Neural progenitor cell (in vitro differentiated cells): ENCODE results near the gene CD59. TPM values are rescaled to one million over a fixed set of nuclear protein-coding genes. Genes with fewer than 3 reads are reported as not detected.
"Not testable (repeated sequence)": the region's sequence is repeated elsewhere in the genome, so short reads cannot be mapped to it uniquely, and the experiment has no call there.

Experiments
- DNase-seq: peaks from one replicate; pipeline ENCODE4 v3.0.0-alpha.2; 2016; ENCODE audit warnings: low spot score
- H2AFZ ChIP-seq: fragments of 200-600 bp; sonication (generic); replicated peaks from 2 replicates; pipeline ENCODE4 v1.6.1; 2016; ENCODE audit warnings: antibody characterized with exemption
- H3F3A ChIP-seq: fragments of 200-600 bp; sonication (generic); 2 replicates; pipeline ENCODE4 v1.6.1; 2016; ENCODE audit warnings: antibody characterized with exemption, low read depth
- H3K27ac ChIP-seq: fragments of 200-600 bp; sonication (generic); 2 replicates; pipeline ENCODE4 v1.5.1; 2016; ENCODE audit warnings: mild to moderate bottlenecking
- H3K27me3 ChIP-seq: fragments of 200-600 bp; sonication (generic); 2 replicates; pipeline ENCODE4 v1.6.1; 2016; ENCODE audit warnings: mild to moderate bottlenecking, moderate library complexity
- H3K36me3 ChIP-seq: fragments of 200-600 bp; sonication (generic); 2 replicates; pipeline ENCODE4 v1.5.1; 2016
- H3K4me1 ChIP-seq: fragments of 200-600 bp; sonication (generic); 2 replicates; pipeline ENCODE4 v1.6.1; 2016; ENCODE audit warnings: mixed run types
- H3K4me2 ChIP-seq: fragments of 200-600 bp; sonication (generic); 2 replicates; pipeline ENCODE4 v1.6.1; 2016
- H3K4me3 ChIP-seq: fragments of 200-600 bp; sonication (generic); 2 replicates; pipeline ENCODE4 v1.5.1; 2016
- H3K79me2 ChIP-seq: fragments of 200-600 bp; sonication (generic); 2 replicates; pipeline ENCODE4 v1.6.1; 2016; ENCODE audit warnings: low read depth
- H3K9ac ChIP-seq: fragments of 200-600 bp; sonication (generic); 2 replicates; pipeline ENCODE4 v1.6.1; 2016
- H3K9me3 ChIP-seq: fragments of 200-600 bp; sonication (generic); 2 replicates; pipeline ENCODE4 v1.5.1; 2016; ENCODE audit warnings: low read depth
- H4K20me1 ChIP-seq: fragments of 200-600 bp; sonication (generic); 2 replicates; pipeline ENCODE4 v1.6.1; 2016; ENCODE audit warnings: low read depth
- H3K27ac Mint-ChIP-seq: 3 replicates; pipeline ENCODE4 v1.8.0; 2021; ENCODE audit warnings: mixed read lengths
- H3K27me3 Mint-ChIP-seq: 2 replicates; pipeline ENCODE4 v1.8.0; 2022; ENCODE audit warnings: low read depth, mild to moderate bottlenecking, inconsistent platforms, moderate library complexity, mixed read lengths; ENCODE audit not compliant: insufficient read depth
- H3K36me3 Mint-ChIP-seq: 3 replicates; pipeline ENCODE4 v1.8.0; 2021; ENCODE audit warnings: mixed read lengths
- H3K4me1 Mint-ChIP-seq: 3 replicates; pipeline ENCODE4 v1.8.0; 2021; ENCODE audit warnings: mixed read lengths
- H3K4me3 Mint-ChIP-seq: 3 replicates; pipeline ENCODE4 v1.8.0; 2021; ENCODE audit warnings: mild to moderate bottlenecking, moderate library complexity, mixed read lengths
- H3K9me3 Mint-ChIP-seq: 3 replicates; pipeline ENCODE4 v1.8.0; 2020; ENCODE audit warnings: mixed read lengths
- CTCF ChIP-seq: fragments of 200-600 bp; sonication (generic); IDR thresholded peaks from 2 replicates; pipeline ENCODE4 v1.5.1; 2017; ENCODE audit warnings: antibody characterized with exemption, mild to moderate bottlenecking
- EZH2 ChIP-seq: fragments of 200-600 bp; sonication (generic); IDR thresholded peaks from 2 replicates; pipeline ENCODE4 v1.6.1; 2017; ENCODE audit warnings: antibody characterized with exemption, mild to moderate bottlenecking, moderate library complexity
- EZH2phosphoT487 ChIP-seq: fragments of 200-600 bp; sonication (generic); IDR thresholded peaks from 2 replicates; pipeline ENCODE4 v1.6.1; 2017; ENCODE audit warnings: antibody characterized with exemption
- total RNA-seq: library from RNA; depleted of rRNA; stranded (reverse); fragments of >200 nt; gene quantifications from 2 replicates; pipeline ENCODE4 v1.2.3, GENCODE V29; 2015; ENCODE audit warnings: low replicate concordance

CD59 gene
- total RNA-seq, 1 donor from 2014 or later, result 74.7 TPM

- Mint-ChIP-seq H3K27me3 (peaks cover 6% of the 10 kb centered on the region), H3K9me3 (peaks cover under 1% of the 10 kb centered on the region), H3K4me1 (peaks cover 18% of the 10 kb centered on the region), H3K36me3 (no peaks in the 10 kb centered on the region), H3K4me3 (no peak overlapping the region), H3K27ac (no peak overlapping the region)
- no peak overlapping the region for H3K9ac ChIP-seq
- TF ChIP-seq EZH2phosphoT487 (no peak), EZH2 (no peak)
- no peaks in the 10 kb centered on the region for H4K20me1 ChIP-seq
- peak; percentile 37 for DNase-seq
- H3F3A ChIP-seq, result peaks cover 15% of the 10 kb centered on the region
- no peaks in the 10 kb centered on the region for H3K9me3 ChIP-seq
- no peak overlapping the region for H2AFZ ChIP-seq
- no peaks in the 10 kb centered on the region for H3K27me3 ChIP-seq
- H3K36me3 ChIP-seq, result no peaks in the 10 kb centered on the region
- no peak overlapping the region for H3K27ac ChIP-seq
- no peak overlapping the region for H3K4me3 ChIP-seq
- peaks cover 20% of the 10 kb centered on the region for H3K4me1 ChIP-seq
- H3K79me2 ChIP-seq, result no peaks in the 10 kb centered on the region
- peak overlapping the region; percentile 56 for H3K4me2 ChIP-seq
Observed at GRCh38 chr11:33684003-33684706, 52.1 kb downstream of the CD59 start.

- H3K27me3 Mint-ChIP-seq, result peaks cover 4% of the 10 kb centered on the region
Observed at GRCh38 chr11:33682446-33682845, 53.8 kb downstream of the CD59 start.

GRCh38 chr11:33682019-33682418, 54.2 kb downstream of the CD59 start:
- no peak overlapping the region for H2AFZ ChIP-seq
- H3K4me2 ChIP-seq, result no peak overlapping the region
- Mint-ChIP-seq H3K4me3 (no peak overlapping the region), H3K4me1 (peaks cover 16% of the 10 kb centered on the region), H3K36me3 (peaks cover 6% of the 10 kb centered on the region), H3K27ac (no peak overlapping the region), H3K27me3 (peaks cover 4% of the 10 kb centered on the region), H3K9me3 (peaks cover 14% of the 10 kb centered on the region)
- no peaks in the 10 kb centered on the region for H3K36me3 ChIP-seq
- no peak overlapping the region for H3K9ac ChIP-seq
- no peaks in the 10 kb centered on the region for H3K9me3 ChIP-seq
- DNase-seq, result no peak
- no peak overlapping the region for H3K4me3 ChIP-seq
- H4K20me1 ChIP-seq, result no peaks in the 10 kb centered on the region
- H3F3A ChIP-seq, result peaks cover 15% of the 10 kb centered on the region
- H3K27me3 ChIP-seq, result no peaks in the 10 kb centered on the region
- no peaks in the 10 kb centered on the region for H3K79me2 ChIP-seq
- H3K4me1 ChIP-seq, result peaks cover 20% of the 10 kb centered on the region
- no peak overlapping the region for H3K27ac ChIP-seq
- TF ChIP-seq EZH2phosphoT487 (no peak), CTCF (no peak), EZH2 (no peak)

More at GRCh38 chr11:33682446-33682845, 53.8 kb downstream of the CD59 start:
- H3K9me3 ChIP-seq, result no peaks in the 10 kb centered on the region
- no peaks in the 10 kb centered on the region for H4K20me1 ChIP-seq
- TF ChIP-seq EZH2, result no peak
- no peak for TF ChIP-seq EZH2phosphoT487
- TF ChIP-seq CTCF, result peak; percentile 9
- H3K9ac ChIP-seq, result no peak overlapping the region
- no peak overlapping the region for H3K4me3 ChIP-seq
- H2AFZ ChIP-seq, result no peak overlapping the region
- Mint-ChIP-seq H3K27ac (no peak overlapping the region), H3K9me3 (peaks cover 12% of the 10 kb centered on the region), H3K4me3 (no peak overlapping the region), H3K36me3 (peaks cover 4% of the 10 kb centered on the region), H3K4me1 (peaks cover 16% of the 10 kb centered on the region)
- no peak overlapping the region for H3K27ac ChIP-seq
- H3K4me2 ChIP-seq, result no peak overlapping the region
- H3K4me1 ChIP-seq, result peaks cover 20% of the 10 kb centered on the region
- no peaks in the 10 kb centered on the region for H3K36me3 ChIP-seq
- H3K79me2 ChIP-seq, result no peaks in the 10 kb centered on the region
- DNase-seq, result no peak
- peaks cover 15% of the 10 kb centered on the region for H3F3A ChIP-seq
- no peaks in the 10 kb centered on the region for H3K27me3 ChIP-seq

GRCh38 chr11:33678616-33679015, 57.6 kb downstream of the CD59 start:
- H3K79me2 ChIP-seq, H3K4me3 Mint-ChIP-seq, H3F3A ChIP-seq, H3K27me3 Mint-ChIP-seq, H3K36me3 ChIP-seq, H2AFZ ChIP-seq, H3K27ac Mint-ChIP-seq, H3K36me3 Mint-ChIP-seq, H3K27me3 ChIP-seq, DNase-seq, H3K9ac ChIP-seq, H3K9me3 ChIP-seq, H3K4me1 ChIP-seq, H3K4me3 ChIP-seq, H3K27ac ChIP-seq, H4K20me1 ChIP-seq, H3K4me1 Mint-ChIP-seq, H3K4me2 ChIP-seq: not testable (repeated sequence)
- H3K9me3 Mint-ChIP-seq, result peaks cover 14% of the 10 kb centered on the region
